Vagina (tissue), 2 donors: ENCODE measurements around the gene TTC1. TPM values are rescaled to one million over a fixed set of nuclear protein-coding genes. Genes with fewer than 3 reads are reported as not detected.

Source experiments
- DNase-seq, 2 donors: peaks; one replicate each; pipeline ENCODE4 v3.0.0-alpha.2; 2017; ENCODE audit errors: extremely low spot score in 2 of 2
- H3K27ac ChIP-seq: fragments of 200-600 bp; sonication (generic); one replicate; pipeline ENCODE4 v1.5.1; 2019
- H3K27me3 ChIP-seq: fragments of 200-600 bp; sonication (generic); one replicate; pipeline ENCODE4 v1.5.1; 2019
- H3K36me3 ChIP-seq, 2 donors: fragments of 200-600 bp; sonication (generic); one replicate each; pipeline ENCODE4 v1.5.1; 2017 to 2019
- H3K4me1 ChIP-seq: fragments of 200-600 bp; sonication (generic); one replicate; pipeline ENCODE4 v1.5.1; 2019
- H3K4me3 ChIP-seq, 2 donors: fragments of 200-600 bp; sonication (generic); 1 replicate in 1 of 2; 2 replicates in 1 of 2; pipeline ENCODE4 v1.5.1; 2016 to 2019
- H3K9me3 ChIP-seq: fragments of 200-600 bp; sonication (generic); one replicate; pipeline ENCODE4 v1.5.1; 2019
- POLR2A ChIP-seq, 2 donors: fragments of 450-650 bp; IDR thresholded peaks; one replicate each; pipeline ENCODE4 v1.6.1; 2017; ENCODE audit warnings: antibody characterized with exemption in 2 of 2, mild to moderate bottlenecking in 2 of 2, moderate library complexity in 2 of 2
- POLR2AphosphoS5 ChIP-seq, 2 donors: sonication (generic); formaldehyde crosslinking; IDR thresholded peaks; one replicate each; pipeline ENCODE4 v1.9.0; 2017; ENCODE audit warnings: antibody characterized with exemption in 2 of 2, mild to moderate bottlenecking in 2 of 2, low read depth in 1 of 2; ENCODE audit not compliant: insufficient read depth in 1 of 2
- intact Hi-C: fragments of 100-400 bp; cut with DNase I; formaldehyde crosslinking; loops from one replicate; pipeline ENCODE4 v1.15.1; 2023
- total RNA-seq: library from RNA; depleted of rRNA; stranded (reverse); fragments of >200 nt; gene quantifications from one replicate; pipeline ENCODE4 v1.2.3, GENCODE V29; 2016
- TF ChIP-seq, protein P1 (sequence below), 3 experiments: fragments of 450-650 bp in 2 of 3; fragments of 200-600 bp in 1 of 3; sonication (generic) in 1 of 3; IDR thresholded peaks; one replicate each; pipeline ENCODE4 v1.5.1; 2017 to 2019; ENCODE audit warnings: antibody characterized with exemption in 3 of 3, mild to moderate bottlenecking in 2 of 3, moderate library complexity in 2 of 3

TTC1 gene
- total RNA-seq, 1 donor from 2014 or later, result 29.7 TPM

DNA sequence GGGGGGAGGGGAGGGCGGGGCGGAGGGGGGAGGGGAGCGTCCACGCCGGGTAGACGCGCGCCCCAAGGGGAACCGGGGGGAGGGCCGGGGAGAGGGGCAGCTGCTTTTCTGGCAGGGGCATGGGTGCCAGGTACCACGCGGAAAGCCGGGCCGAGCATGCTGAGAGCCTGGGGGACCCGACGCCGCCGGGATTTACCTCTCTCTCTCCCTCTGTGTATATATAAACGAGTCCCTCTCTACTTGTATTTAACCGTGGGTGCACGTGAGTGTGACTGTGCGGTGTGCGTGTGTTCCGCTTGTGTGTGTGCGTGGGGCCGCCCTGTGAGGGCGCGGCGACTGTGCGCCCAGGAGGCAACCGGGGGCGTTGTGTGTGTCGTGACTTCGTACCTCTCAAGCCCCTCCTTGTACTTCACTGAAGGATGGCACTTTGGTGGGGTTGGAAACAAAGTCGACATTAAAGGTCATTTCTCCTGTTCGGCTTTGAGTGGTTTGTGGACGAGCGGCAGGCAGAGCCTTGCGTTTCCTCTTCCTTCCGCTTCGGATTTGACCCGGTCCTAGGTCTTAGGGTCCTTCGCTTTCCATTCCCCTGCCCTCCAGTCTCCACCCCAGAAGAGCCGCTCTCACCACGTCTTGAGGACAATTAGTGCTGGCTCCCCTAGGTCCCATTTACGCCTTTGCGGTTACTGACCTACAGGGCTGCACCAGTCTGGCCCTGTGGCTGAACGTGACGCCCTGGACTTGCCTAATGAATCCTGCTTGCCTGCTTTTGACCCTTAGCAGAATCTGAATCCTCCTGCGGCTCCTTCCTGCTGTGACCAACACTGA is 36.2 kb upstream of the TTC1 start:
- intact Hi-C loops, result no loop called here
- Histone ChIP-seq H3K36me3 (no peaks in the 10 kb centered on the region), H3K9me3 (no peaks in the 10 kb centered on the region), H3K27me3 (peaks cover 12% of the 10 kb centered on the region), H3K4me1 (peaks cover 7% of the 10 kb centered on the region), H3K4me3 (peak overlapping the region; percentile 15 to 37), H3K27ac (no peak overlapping the region)
- no peak for TF ChIP-seq POLR2A (IDR thresholded peaks at IDR 0.05)
- no peak for TF ChIP-seq POLR2AphosphoS5 (IDR thresholded peaks at IDR 0.05; ENCODE audit: insufficient read depth in 1 of 2, low read depth in 1 of 2)
- TF ChIP-seq, protein P1, sequence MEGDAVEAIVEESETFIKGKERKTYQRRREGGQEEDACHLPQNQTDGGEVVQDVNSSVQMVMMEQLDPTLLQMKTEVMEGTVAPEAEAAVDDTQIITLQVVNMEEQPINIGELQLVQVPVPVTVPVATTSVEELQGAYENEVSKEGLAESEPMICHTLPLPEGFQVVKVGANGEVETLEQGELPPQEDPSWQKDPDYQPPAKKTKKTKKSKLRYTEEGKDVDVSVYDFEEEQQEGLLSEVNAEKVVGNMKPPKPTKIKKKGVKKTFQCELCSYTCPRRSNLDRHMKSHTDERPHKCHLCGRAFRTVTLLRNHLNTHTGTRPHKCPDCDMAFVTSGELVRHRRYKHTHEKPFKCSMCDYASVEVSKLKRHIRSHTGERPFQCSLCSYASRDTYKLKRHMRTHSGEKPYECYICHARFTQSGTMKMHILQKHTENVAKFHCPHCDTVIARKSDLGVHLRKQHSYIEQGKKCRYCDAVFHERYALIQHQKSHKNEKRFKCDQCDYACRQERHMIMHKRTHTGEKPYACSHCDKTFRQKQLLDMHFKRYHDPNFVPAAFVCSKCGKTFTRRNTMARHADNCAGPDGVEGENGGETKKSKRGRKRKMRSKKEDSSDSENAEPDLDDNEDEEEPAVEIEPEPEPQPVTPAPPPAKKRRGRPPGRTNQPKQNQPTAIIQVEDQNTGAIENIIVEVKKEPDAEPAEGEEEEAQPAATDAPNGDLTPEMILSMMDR (IDR thresholded peaks at IDR 0.05), result no peak
- peak in 1 of 2 donors; percentile 79 for DNase-seq

DNA sequence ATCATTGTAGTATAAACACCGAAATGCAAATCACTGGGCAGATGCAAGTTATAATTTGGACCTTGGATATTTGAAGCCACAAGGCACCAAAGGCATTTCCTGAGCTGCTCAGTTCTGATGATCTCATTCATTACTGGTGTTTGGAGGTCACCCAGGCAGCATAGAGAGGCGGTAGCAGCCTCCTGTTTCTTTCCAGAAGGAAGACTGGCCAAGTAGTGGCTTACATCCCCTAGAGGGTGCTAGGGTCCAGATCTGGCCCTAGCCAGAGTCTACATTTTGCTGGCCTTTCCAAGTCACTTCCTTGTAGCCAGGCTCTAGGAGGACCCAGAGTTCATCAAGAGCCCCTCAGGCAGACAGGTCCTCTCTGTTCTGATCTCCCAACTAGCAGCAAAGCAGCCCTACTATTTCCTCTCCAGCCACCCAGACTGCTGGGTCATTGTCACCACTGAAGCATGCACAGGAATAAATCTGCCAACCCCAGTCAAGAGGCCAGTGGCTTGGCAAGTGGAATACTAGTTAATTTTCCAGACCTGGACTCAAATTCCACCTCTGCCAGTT is 33.4 kb upstream of the TTC1 start:
- peaks cover 7% of the 10 kb centered on the region for H3K4me1 ChIP-seq
- TF ChIP-seq, protein P1 (IDR thresholded peaks at IDR 0.05), result no peak
- TF ChIP-seq POLR2A (IDR thresholded peaks at IDR 0.05) (no peak), POLR2AphosphoS5 (IDR thresholded peaks at IDR 0.05; ENCODE audit: insufficient read depth in 1 of 2, low read depth in 1 of 2) (no peak)
- no peaks in the 10 kb centered on the region for H3K36me3 ChIP-seq
- peaks cover 12% of the 10 kb centered on the region for H3K27me3 ChIP-seq
- DNase-seq, result no peak
- intact Hi-C loops, result no loop called here
- H3K9me3 ChIP-seq, result no peaks in the 10 kb centered on the region
- no peak overlapping the region for H3K4me3 ChIP-seq
- no peak overlapping the region for H3K27ac ChIP-seq

- Histone ChIP-seq H3K9me3 (no peaks in the 10 kb centered on the region), H3K27me3 (peaks cover 7% of the 10 kb centered on the region), H3K4me1 (peaks cover 7% of the 10 kb centered on the region), H3K27ac (no peak overlapping the region), H3K4me3 (no peak overlapping the region), H3K36me3 (no peaks in the 10 kb centered on the region)
- intact Hi-C loops, result no loop called here
- TF ChIP-seq POLR2AphosphoS5 (IDR thresholded peaks at IDR 0.05; ENCODE audit: insufficient read depth in 1 of 2, low read depth in 1 of 2), result no peak
- TF ChIP-seq, protein P1 (IDR thresholded peaks at IDR 0.05), result no peak
- TF ChIP-seq POLR2A (IDR thresholded peaks at IDR 0.05), result no peak
- DNase-seq, result no peak
These were observed 32.0 kb upstream of the TTC1 start for GRCh38 chr5:159976921-159977320.

- H3K9me3 ChIP-seq, result no peaks in the 10 kb centered on the region
- H3K4me3 ChIP-seq, result no peak overlapping the region
- no peak for DNase-seq
- no peak for TF ChIP-seq POLR2A (IDR thresholded peaks at IDR 0.05)
- TF ChIP-seq, protein P1 (IDR thresholded peaks at IDR 0.05), result no peak
- TF ChIP-seq POLR2AphosphoS5 (IDR thresholded peaks at IDR 0.05; ENCODE audit: insufficient read depth in 1 of 2, low read depth in 1 of 2), result no peak
- intact Hi-C loops, result no loop called here
- no peaks in the 10 kb centered on the region for H3K36me3 ChIP-seq
- H3K4me1 ChIP-seq, result no peaks in the 10 kb centered on the region
- no peaks in the 10 kb centered on the region for H3K27me3 ChIP-seq
- no peak overlapping the region for H3K27ac ChIP-seq
These were observed 30.6 kb upstream of the TTC1 start for GRCh38 chr5:159978358-159978757.
